Spleen (tissue), 11 donors: ENCODE data around the gene SPTBN1. TPM values are rescaled to one million over a fixed set of nuclear protein-coding genes. Genes with fewer than 3 reads are reported as not detected.
"Not testable (repeated sequence)": the region's sequence is repeated elsewhere in the genome, so short reads cannot be mapped to it uniquely, and the experiment has no call there.

Experiments used
- DNase-seq: peaks from one replicate; pipeline ENCODE4 v3.0.0-alpha.2; 2020
- H3K27ac ChIP-seq, 8 donors: fragments of 200-600 bp; sonication (generic) in 7 of 8; 1 replicate in 4 of 8; 2 replicates in 4 of 8; pipeline versions ENCODE4 v1.5.0 to v1.8.0; 2016 to 2021; ENCODE audit warnings: inconsistent platforms in 4 of 8, mild to moderate bottlenecking in 4 of 8, moderate library complexity in 1 of 8
- H3K27me3 ChIP-seq, 7 donors: fragments of 200-600 bp; sonication (generic) in 6 of 7; replicated peaks in 1 of 7; 1 replicate in 4 of 7; 2 replicates in 3 of 7; pipeline versions ENCODE4 v1.5.0 to v1.8.0; 2016 to 2021; ENCODE audit warnings: inconsistent platforms in 3 of 7, mild to moderate bottlenecking in 1 of 7
- H3K36me3 ChIP-seq, 6 donors: fragments of 200-600 bp; sonication (generic) in 5 of 6; 1 replicate in 4 of 6; 2 replicates in 2 of 6; pipeline versions ENCODE4 v1.5.0 to v1.8.0; 2016 to 2021; ENCODE audit warnings: inconsistent platforms in 2 of 6
- H3K4me1 ChIP-seq, 6 donors: fragments of 200-600 bp; sonication (generic) in 5 of 6; 1 replicate in 3 of 6; 2 replicates in 3 of 6; pipeline versions ENCODE4 v1.5.0 to v1.8.0; 2016 to 2021; ENCODE audit warnings: inconsistent platforms in 3 of 6
- H3K4me3 ChIP-seq, 8 donors: fragments of 200-600 bp; sonication (generic) in 7 of 8; 1 replicate in 4 of 8; 2 replicates in 4 of 8; pipeline versions ENCODE4 v1.5.0 to v1.8.0; 2016 to 2021; ENCODE audit warnings: inconsistent platforms in 4 of 8, mild to moderate bottlenecking in 4 of 8, moderate library complexity in 2 of 8
- H3K9me3 ChIP-seq, 8 donors: fragments of 200-600 bp; sonication (generic) in 7 of 8; 1 replicate in 4 of 8; 2 replicates in 4 of 8; pipeline versions ENCODE4 v1.5.0 to v1.8.0; 2016 to 2021; ENCODE audit warnings: inconsistent platforms in 4 of 8
- POLR2A ChIP-seq, 3 donors: fragments of 450-650 bp; IDR thresholded peaks; one replicate each; pipeline ENCODE4 v1.5.1; 2017; ENCODE audit warnings: antibody characterized with exemption in 3 of 3, mild to moderate bottlenecking in 1 of 3
- POLR2AphosphoS5 ChIP-seq, 3 donors: sonication (generic); formaldehyde crosslinking; IDR thresholded peaks; one replicate each; pipeline ENCODE4 v1.5.1; 2017; ENCODE audit warnings: antibody characterized with exemption in 3 of 3
- WGBS, 5 donors: extraction: QIAGEN DNeasy Blood & Tissue Kit in 3 of 5; methylation state at CpG; one replicate each; pipeline versions ENCODE4 v1.1.5 to v1.1.7; 2013 to 2018; 5-methylcytosine and 5-hydroxymethylcytosine counted together
- intact Hi-C: fragments of 100-400 bp; cut with DNase I; formaldehyde crosslinking; loops from one replicate; pipeline ENCODE4 v1.15.0; 2023; ENCODE audit warnings: low total_unique reads
- polyA plus RNA-seq, 3 donors: library from polyadenylated mRNA; stranded (reverse); fragments of 200-250 nt; gene quantifications; one replicate each; pipeline ENCODE4 v1.2.1, GENCODE V29; 2013
- total RNA-seq, 7 donors: library from RNA; depleted of rRNA in 3 of 7; stranded (reverse); fragments of >200 nt in 3 of 7; fragmentation: NEBNext Ultra II Directional in 4 of 7; extraction: Animal tissue kit (Norgen Biotek cat#: 25700) in 4 of 7; gene quantifications; one replicate each; pipeline versions ENCODE4 v1.1.0 to v1.2.1, GENCODE V29; 2016 to 2021
- TF ChIP-seq, protein P1 (sequence below), 11 experiments: fragments of 200-600 bp in 7 of 11; fragments of 450-650 bp in 4 of 11; sonication (generic) in 4 of 11; IDR thresholded peaks in 8 of 11; conservative IDR thresholded peaks in 3 of 11; 1 replicate in 7 of 11; 2 replicates in 4 of 11; pipeline versions ENCODE4 v1.4.0 to v1.8.0; 2016 to 2021; ENCODE audit warnings: antibody characterized with exemption in 11 of 11, inconsistent platforms in 4 of 11, mild to moderate bottlenecking in 1 of 11
- donor health status: healthy with polysubstance abuse.
- donor health status: DM: no; HTN: no; CAD: no; lungs with moderate emphysema.
- donor health status: DM: no; HTN: no; CAD: no.
- donor health status: Bipolar disorder and iron deficiency.
- donor health status: healthy.
- donor health status: DM: no; HTN: no; CAD: no.
- donor health status: DM: yes; HTN: yes; CAD: no.

The SPTBN1 gene
- total and polyA plus RNA-seq, 10 donors: 32.7 to 352 (median 269) TPM

DNA sequence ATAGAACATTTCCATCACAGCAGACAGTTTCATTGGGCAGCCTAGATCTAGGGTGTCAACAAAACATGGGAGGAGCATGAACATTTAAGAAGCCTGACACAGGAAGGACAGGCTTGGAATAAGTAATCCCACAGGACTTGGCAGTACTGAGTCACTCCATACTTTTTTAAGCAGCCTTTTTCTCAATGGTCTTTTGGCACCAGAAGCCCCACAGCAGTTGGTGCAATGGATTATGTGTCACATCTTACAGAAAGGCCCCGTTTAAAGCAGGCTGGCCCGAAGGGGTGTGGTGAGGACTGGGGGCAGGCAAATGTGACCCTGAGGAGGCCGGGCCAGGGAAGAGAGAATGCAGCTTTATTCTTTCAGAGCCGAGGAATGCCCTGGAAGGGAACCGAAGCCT is 26.6 kb downstream of the SPTBN1 start:
- TF ChIP-seq, protein P1, sequence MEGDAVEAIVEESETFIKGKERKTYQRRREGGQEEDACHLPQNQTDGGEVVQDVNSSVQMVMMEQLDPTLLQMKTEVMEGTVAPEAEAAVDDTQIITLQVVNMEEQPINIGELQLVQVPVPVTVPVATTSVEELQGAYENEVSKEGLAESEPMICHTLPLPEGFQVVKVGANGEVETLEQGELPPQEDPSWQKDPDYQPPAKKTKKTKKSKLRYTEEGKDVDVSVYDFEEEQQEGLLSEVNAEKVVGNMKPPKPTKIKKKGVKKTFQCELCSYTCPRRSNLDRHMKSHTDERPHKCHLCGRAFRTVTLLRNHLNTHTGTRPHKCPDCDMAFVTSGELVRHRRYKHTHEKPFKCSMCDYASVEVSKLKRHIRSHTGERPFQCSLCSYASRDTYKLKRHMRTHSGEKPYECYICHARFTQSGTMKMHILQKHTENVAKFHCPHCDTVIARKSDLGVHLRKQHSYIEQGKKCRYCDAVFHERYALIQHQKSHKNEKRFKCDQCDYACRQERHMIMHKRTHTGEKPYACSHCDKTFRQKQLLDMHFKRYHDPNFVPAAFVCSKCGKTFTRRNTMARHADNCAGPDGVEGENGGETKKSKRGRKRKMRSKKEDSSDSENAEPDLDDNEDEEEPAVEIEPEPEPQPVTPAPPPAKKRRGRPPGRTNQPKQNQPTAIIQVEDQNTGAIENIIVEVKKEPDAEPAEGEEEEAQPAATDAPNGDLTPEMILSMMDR (IDR thresholded peaks at IDR 0.05 in 8 of 11, conservative IDR thresholded peaks at IDR 0.05 in 3 of 11): no peak
- TF ChIP-seq POLR2A (IDR thresholded peaks at IDR 0.05) (no peak), POLR2AphosphoS5 (IDR thresholded peaks at IDR 0.05) (no peak)
- peak overlapping the region in 4 of 8 donors; percentile 7 to 46 (median 28) for H3K27ac ChIP-seq
- 49 to 75% (median 68%) methylated on average over 5 of the region's 5 CpGs for WGBS, 5 donors
- no peaks in the 10 kb centered on the region for H3K27me3 ChIP-seq
- no peak for DNase-seq
- H3K9me3 ChIP-seq: peaks cover 0 to 21% (median 5%) of the 10 kb centered on the region in 8 donors
- H3K4me1 ChIP-seq: peaks cover 0 to 32% (median 11%) of the 10 kb centered on the region in 6 donors
- H3K36me3 ChIP-seq: peaks cover 0 to 5% (median 0%) of the 10 kb centered on the region in 6 donors
- intact Hi-C loops: no loop called here
- H3K4me3 ChIP-seq: no peak overlapping the region

DNA sequence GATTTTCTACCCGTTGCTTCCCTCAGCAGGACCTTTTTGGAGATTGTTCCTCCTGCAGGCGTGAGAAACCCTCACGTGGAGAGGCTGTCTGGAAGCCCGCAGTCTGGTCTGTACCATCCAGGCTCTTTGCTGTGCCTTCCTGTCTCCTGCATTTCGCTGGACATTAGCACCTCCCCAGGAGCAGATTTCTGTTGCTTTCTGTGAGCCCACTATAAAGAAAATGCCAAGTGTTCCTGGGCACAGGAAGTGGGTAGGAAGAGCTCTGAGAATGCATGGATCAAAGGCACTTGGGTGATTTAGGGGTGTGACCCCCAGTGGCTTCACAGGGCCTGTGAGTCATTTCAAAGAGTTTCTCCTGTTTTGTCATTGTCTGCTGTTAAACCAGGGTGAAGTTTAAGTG is 27.3 kb downstream of the SPTBN1 start:
- Histone ChIP-seq H3K27me3 (no peaks in the 10 kb centered on the region), H3K4me3 (no peak overlapping the region), H3K9me3 (peaks cover 0 to 21% (median 5%) of the 10 kb centered on the region in 8 donors), H3K36me3 (peaks cover 0 to 5% (median 0%) of the 10 kb centered on the region in 6 donors), H3K27ac (peak overlapping the region in 4 of 8 donors; percentile 7 to 46 (median 28)), H3K4me1 (peaks cover 0 to 25% (median 11%) of the 10 kb centered on the region in 6 donors)
- 43 to 82% (median 52%) methylated on average over 5 of the region's 5 CpGs for WGBS, 5 donors
- TF ChIP-seq, protein P1 (IDR thresholded peaks at IDR 0.05 in 8 of 11, conservative IDR thresholded peaks at IDR 0.05 in 3 of 11): no peak
- no peak for TF ChIP-seq POLR2AphosphoS5 (IDR thresholded peaks at IDR 0.05)
- TF ChIP-seq POLR2A (IDR thresholded peaks at IDR 0.05): no peak
- intact Hi-C loops: no loop called here
- no peak for DNase-seq

DNA sequence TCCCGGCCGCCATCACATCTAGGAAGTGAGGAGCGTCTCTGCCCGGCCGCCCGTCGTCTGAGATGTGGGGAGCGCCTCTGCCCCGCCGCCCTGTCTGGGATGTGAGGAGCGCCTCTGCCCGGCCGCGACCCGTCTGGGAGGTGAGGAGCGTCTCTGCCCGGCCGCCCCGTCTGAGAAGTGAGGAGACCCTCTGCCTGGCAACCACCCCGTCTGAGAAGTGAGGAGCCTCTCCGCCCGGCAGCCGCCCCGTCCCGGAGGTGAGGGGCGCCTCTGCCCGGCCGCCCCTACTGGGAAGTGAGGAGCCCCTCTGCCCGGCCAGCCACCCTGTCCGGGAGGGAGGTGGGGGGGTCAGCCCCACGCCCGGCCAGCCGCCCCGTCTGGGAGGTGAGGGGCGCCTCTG is 29.6 kb downstream of the SPTBN1 start:
- DNase-seq, H3K9me3 ChIP-seq, H3K27me3 ChIP-seq, H3K27ac ChIP-seq, intact Hi-C loops, H3K36me3 ChIP-seq, H3K4me3 ChIP-seq: not testable (repeated sequence)
- WGBS, 5 donors: 80 to 99% (median 96%) methylated on average over 3 to 35 of the region's 35 CpGs
- peaks cover 0 to 24% (median 13%) of the 10 kb centered on the region in 6 donors for H3K4me1 ChIP-seq

DNA sequence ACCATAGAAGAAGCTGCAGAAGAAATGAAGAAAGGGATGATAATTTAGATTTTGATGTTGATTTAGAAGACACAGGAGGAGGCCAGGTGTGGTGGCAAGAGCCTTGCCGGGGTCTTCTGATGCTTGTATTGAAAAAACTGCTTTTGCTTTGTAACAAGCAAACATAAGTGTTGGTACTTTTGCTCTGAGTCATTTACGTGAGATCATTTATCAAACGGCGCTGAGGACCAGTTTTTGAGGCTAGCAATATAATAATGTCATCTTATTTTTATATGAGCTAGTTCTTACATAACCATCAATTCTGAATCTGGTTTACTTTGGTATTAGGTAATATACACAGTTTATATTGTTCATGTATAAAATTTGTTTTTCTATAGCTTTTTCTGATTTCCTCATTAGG is 30.6 kb downstream of the SPTBN1 start:
- H3K4me3 ChIP-seq: no peak overlapping the region
- no peaks in the 10 kb centered on the region for H3K27me3 ChIP-seq
- peaks cover 0 to 29% (median 14%) of the 10 kb centered on the region in 6 donors for H3K4me1 ChIP-seq
- no peak for DNase-seq
- TF ChIP-seq POLR2AphosphoS5 (IDR thresholded peaks at IDR 0.05) (no peak), POLR2A (IDR thresholded peaks at IDR 0.05) (no peak)
- TF ChIP-seq, protein P1 (IDR thresholded peaks at IDR 0.05 in 8 of 11, conservative IDR thresholded peaks at IDR 0.05 in 3 of 11): no peak
- peaks cover 0 to 4% (median 0%) of the 10 kb centered on the region in 8 donors for H3K9me3 ChIP-seq
- H3K27ac ChIP-seq: no peak overlapping the region
- 75 to 90% (median 84%) methylated on average over 4 of the region's 4 CpGs for WGBS, 5 donors
- intact Hi-C loops: no loop called here
- peaks cover 0 to 5% (median 0%) of the 10 kb centered on the region in 6 donors for H3K36me3 ChIP-seq
